Endothelial cell (in vitro differentiated cells): ENCODE measurements around the gene POLE4. TPM values are rescaled to one million over a fixed set of nuclear protein-coding genes. Genes with fewer than 3 reads are reported as not detected.

Experiments
- DNase-seq: peaks from one replicate; pipeline ENCODE4 v3.0.0; 2021; ENCODE audit warnings: low spot score
- H3K27ac Mint-ChIP-seq: one replicate; pipeline ENCODE4 v1.8.0; 2021; ENCODE audit warnings: mixed read lengths, inconsistent platforms; ENCODE audit not compliant: unreplicated experiment
- H3K27me3 Mint-ChIP-seq: one replicate; pipeline ENCODE4 v1.8.0; 2021; ENCODE audit warnings: mild to moderate bottlenecking, moderate library complexity, mixed read lengths, inconsistent platforms; ENCODE audit not compliant: unreplicated experiment
- H3K36me3 Mint-ChIP-seq: one replicate; pipeline ENCODE4 v1.8.0; 2021; ENCODE audit warnings: mild to moderate bottlenecking, low read depth, mixed read lengths, inconsistent platforms; ENCODE audit not compliant: unreplicated experiment
- H3K4me1 Mint-ChIP-seq: one replicate; pipeline ENCODE4 v1.8.0; 2021; ENCODE audit warnings: mild to moderate bottlenecking, mixed read lengths, inconsistent platforms; ENCODE audit not compliant: unreplicated experiment
- H3K4me3 Mint-ChIP-seq: one replicate; pipeline ENCODE4 v1.8.0; 2021; ENCODE audit warnings: mild to moderate bottlenecking, mixed read lengths, inconsistent platforms; ENCODE audit not compliant: unreplicated experiment
- H3K9me3 Mint-ChIP-seq: one replicate; pipeline ENCODE4 v1.8.0; 2021; ENCODE audit warnings: mixed read lengths, inconsistent platforms; ENCODE audit not compliant: unreplicated experiment
- CTCF ChIP-seq: fragments of 200-600 bp; sonication (generic); IDR thresholded peaks from one replicate; pipeline ENCODE4 v1.5.0; 2021; ENCODE audit warnings: antibody characterized with exemption; ENCODE audit not compliant: unreplicated experiment
- long read RNA-seq: library from polyadenylated mRNA; unstranded; transcript quantifications from one replicate; pipeline ENCODE4 v2.0.0, GENCODE V29; 2020; ENCODE audit not compliant: unreplicated experiment
- total RNA-seq: library from RNA; stranded (reverse); fragmentation: NEBNext Ultra II Directional; extraction: Animal tissue kit (Norgen Biotek cat#: 25700); gene quantifications from one replicate; pipeline ENCODE4 v1.2.1, GENCODE V29; 2021; ENCODE audit not compliant: unreplicated experiment

The POLE4 gene
- 23.2 TPM for total RNA-seq
- long read RNA-seq, transcript POLE4-205 (4 exons, 1,248 nt), result major isoform, 9 of 12 reads
- long read RNA-seq, partial matches to known transcripts, result 0 of 12 reads
- long read RNA-seq, other reads (novel, unspliced or antisense), result 0 of 12 reads

GRCh38 chr2:74958274-74959105 lies at the start of gene POLE4:
Gene POLE4, plus strand, starts transcription at chr2:74958643. Its CDS starts 37 bp downstream, at chr2:74958680.
- peaks cover 1% of the 10 kb centered on the region for H3K27me3 Mint-ChIP-seq
- DNase-seq, result peak; percentile 84
- H3K36me3 Mint-ChIP-seq, result no peaks in the 10 kb centered on the region
- no peak within 1 kb of the TSS for H3K27ac Mint-ChIP-seq
- H3K4me1 Mint-ChIP-seq, result no peaks in the 10 kb centered on the region
- H3K4me3 Mint-ChIP-seq, result peak within 1 kb of the TSS; percentile 59
- no peaks in the 10 kb centered on the region for H3K9me3 Mint-ChIP-seq
- no peak for TF ChIP-seq CTCF

GRCh38 chr2:74908748-74909444 lies 49.5 kb upstream of the POLE4 start:
- no peak for DNase-seq
- Mint-ChIP-seq H3K4me3 (no peak overlapping the region), H3K27me3 (no peaks in the 10 kb centered on the region), H3K27ac (no peak overlapping the region), H3K9me3 (no peaks in the 10 kb centered on the region), H3K36me3 (peaks cover 6% of the 10 kb centered on the region), H3K4me1 (no peaks in the 10 kb centered on the region)
- no peak for TF ChIP-seq CTCF

GRCh38 chr2:74910245-74910644 lies 48.2 kb upstream of the POLE4 start:
- DNase-seq, result no peak
- peaks cover under 1% of the 10 kb centered on the region for H3K27me3 Mint-ChIP-seq
- no peaks in the 10 kb centered on the region for H3K4me1 Mint-ChIP-seq
- no peaks in the 10 kb centered on the region for H3K9me3 Mint-ChIP-seq
- H3K27ac Mint-ChIP-seq, result no peak overlapping the region
- H3K4me3 Mint-ChIP-seq, result no peak overlapping the region
- no peak for TF ChIP-seq CTCF
- H3K36me3 Mint-ChIP-seq, result peaks cover 6% of the 10 kb centered on the region

- no peak overlapping the region for H3K27ac Mint-ChIP-seq
- H3K9me3 Mint-ChIP-seq, result no peaks in the 10 kb centered on the region
- H3K4me3 Mint-ChIP-seq, result no peak overlapping the region
- DNase-seq, result no peak
- no peak for TF ChIP-seq CTCF
- peaks cover 6% of the 10 kb centered on the region for H3K36me3 Mint-ChIP-seq
- no peaks in the 10 kb centered on the region for H3K4me1 Mint-ChIP-seq
- H3K27me3 Mint-ChIP-seq, result peaks cover 2% of the 10 kb centered on the region
Measured at GRCh38 chr2:74911061-74911460, 47.4 kb upstream of the POLE4 start.
